HG03354 (cell line): ENCODE measurements around the gene HIPK2.

Source experiments
- ATAC-seq: cut with Tn5 transposase; IDR thresholded peaks from one replicate; pipeline ENCODE4 v1.9.1; 2021; ENCODE audit warnings: mild to moderate bottlenecking; ENCODE audit not compliant: unreplicated experiment, poor library complexity, severe bottlenecking

The HIPK2 gene

GRCh38 chr7:139784648-139785047 is 6.8 kb upstream of the HIPK2 start:
- no peak for ATAC-seq

GRCh38 chr7:139783647-139784385 is 6.0 kb upstream of the HIPK2 start:
- ATAC-seq = no peak

- ATAC-seq = no peak
Observed at GRCh38 chr7:139782932-139783331, 5.1 kb upstream of the HIPK2 start.

- peak; percentile 26 for ATAC-seq
Observed at GRCh38 chr7:139777133-139777891, 486 bp downstream of the HIPK2 start.

- no peak for ATAC-seq
Observed at GRCh38 chr7:139776486-139777132, 1.2 kb downstream of the HIPK2 start.

GRCh38 chr7:139775829-139776266 is 1.9 kb downstream of the HIPK2 start:
- ATAC-seq = peak; percentile 45

GRCh38 chr7:139774376-139774775 is 3.4 kb downstream of the HIPK2 start:
- no peak for ATAC-seq

- ATAC-seq = no peak
Observed at GRCh38 chr7:139773371-139773770, 4.4 kb downstream of the HIPK2 start.

GRCh38 chr7:139772873-139773272 is 4.9 kb downstream of the HIPK2 start:
- ATAC-seq = no peak

GRCh38 chr7:139772115-139772514 is 5.7 kb downstream of the HIPK2 start:
- no peak for ATAC-seq

GRCh38 chr7:139771001-139771956 is 6.5 kb downstream of the HIPK2 start:
- ATAC-seq = no peak

- no peak for ATAC-seq
Observed at GRCh38 chr7:139769761-139770160, 8.0 kb downstream of the HIPK2 start.

- no peak for ATAC-seq
Observed at GRCh38 chr7:139769066-139769465, 8.7 kb downstream of the HIPK2 start.

GRCh38 chr7:139768249-139768824 is 9.5 kb downstream of the HIPK2 start:
- no peak for ATAC-seq

GRCh38 chr7:139767561-139767982 is 10.2 kb downstream of the HIPK2 start:
- peak; percentile 94 for ATAC-seq

GRCh38 chr7:139765143-139765542 is 12.7 kb downstream of the HIPK2 start:
- no peak for ATAC-seq

- ATAC-seq = no peak
Observed at GRCh38 chr7:139763330-139763729, 14.5 kb downstream of the HIPK2 start.

- no peak for ATAC-seq
Observed at GRCh38 chr7:139762886-139763285, 14.9 kb downstream of the HIPK2 start.

- no peak for ATAC-seq
Observed at GRCh38 chr7:139758388-139758787, 19.4 kb downstream of the HIPK2 start.
